H1 (cell line): ENCODE measurements around the gene MYBPC1. TPM values are rescaled to one million over a fixed set of nuclear protein-coding genes. Genes with fewer than 3 reads are reported as not detected.

ENCODE experiments used
- CTCF ChIA-PET: fragments of 300-600 bp; sonication (Branson Sonifier 250); formaldehyde crosslinking; loops from one replicate; lab custom pipeline; 2021; ENCODE audit not compliant: partially characterized antibody; lab: Charles Lee
- POLR2A ChIA-PET: fragments of 300-600 bp; sonication (Branson Sonifier 250); formaldehyde crosslinking; loops from one replicate; lab custom pipeline; 2021; ENCODE audit warnings: inconsistent platforms; ENCODE audit not compliant: partially characterized antibody; lab: Charles Lee
- DNase-seq, 2 experiments: peaks; one replicate each; pipeline versions ENCODE4 v3.0.0 to v3.0.0-alpha.2; 2010 to 2022; ENCODE audit warnings: low spot score in 2 of 2, low read depth in 1 of 2, mixed read lengths in 1 of 2
- FAIRE-seq: peaks from 2 replicates; lab custom pipeline; 2011; peaks lifted over from hg19 to GRCh38; lab: Jason Lieb, UNC
- H2AFZ ChIP-seq: 2 replicates; pipeline ENCODE4 v1.8.1; 2012; ENCODE audit warnings: low read length, inconsistent platforms
- H2AK5ac ChIP-seq: 2 replicates; pipeline ENCODE4 v1.6.1; 2013; ENCODE audit warnings: low read depth, low read length
- H2BK120ac ChIP-seq: replicated peaks from 2 replicates; pipeline ENCODE3; 2013; ENCODE audit warnings: low read depth, low read length, inconsistent platforms
- H2BK12ac ChIP-seq: 2 replicates; pipeline ENCODE4 v1.6.1; 2013; ENCODE audit warnings: low read depth, low read length
- H2BK15ac ChIP-seq: 2 replicates; pipeline ENCODE4 v1.6.1; 2013; ENCODE audit warnings: low read length
- H2BK20ac ChIP-seq: 2 replicates; pipeline ENCODE4 v1.6.1; 2013; ENCODE audit warnings: low read length
- H2BK5ac ChIP-seq: 2 replicates; pipeline ENCODE4 v1.6.1; 2013; ENCODE audit warnings: low read depth, low read length
- H3K14ac ChIP-seq: 2 replicates; pipeline ENCODE4 v1.6.1; 2013; ENCODE audit warnings: inconsistent platforms; ENCODE audit not compliant: insufficient read length
- H3K18ac ChIP-seq: 2 replicates; pipeline ENCODE4 v1.6.1; 2013; ENCODE audit warnings: low read length; ENCODE audit errors: extremely low read depth
- H3K23ac ChIP-seq: 2 replicates; pipeline ENCODE4 v1.6.1; 2013; ENCODE audit warnings: inconsistent platforms; ENCODE audit not compliant: insufficient read length
- H3K23me2 ChIP-seq: 2 replicates; pipeline ENCODE4 v1.6.1; 2013; ENCODE audit warnings: low read depth, low read length
- H3K27ac ChIP-seq: 2 replicates; pipeline ENCODE4 v1.6.1; 2011; ENCODE audit warnings: low read depth, low read length, inconsistent platforms
- H3K27me3 ChIP-seq, 4 experiments: replicated peaks in 1 of 4; 1 replicate in 1 of 4; 2 replicates in 3 of 4; pipeline versions ENCODE4 v1.6.1 to v1.8.1; 2011 to 2013; ENCODE audit warnings: low read length in 3 of 4, mild to moderate bottlenecking in 3 of 4, inconsistent platforms in 2 of 4, mixed read lengths in 2 of 4, moderate library complexity in 1 of 4; ENCODE audit not compliant: control insufficient read depth in 3 of 4, insufficient read depth in 3 of 4; ENCODE audit errors: extremely low read depth in 1 of 4
- H3K36me3 ChIP-seq, 4 experiments: 2 replicates each; pipeline versions ENCODE4 v1.6.1 to v1.8.1; 2011 to 2013; ENCODE audit warnings: mild to moderate bottlenecking in 4 of 4, low read length in 3 of 4, moderate library complexity in 2 of 4, control low read depth in 1 of 4, inconsistent platforms in 1 of 4; ENCODE audit not compliant: insufficient read depth in 4 of 4, control insufficient read depth in 2 of 4
- H3K4ac ChIP-seq: replicated peaks from 2 replicates; pipeline ENCODE3; 2013; ENCODE audit warnings: low read length, low read depth, mixed read lengths, inconsistent platforms; ENCODE audit not compliant: insufficient read length
- H3K4me1 ChIP-seq, 4 experiments: replicated peaks in 1 of 4; 1 replicate in 1 of 4; 2 replicates in 3 of 4; pipeline versions ENCODE4 v1.6.1 to v1.8.1; 2011 to 2013; ENCODE audit warnings: low read length in 3 of 4, inconsistent platforms in 2 of 4, mixed read lengths in 1 of 4; ENCODE audit not compliant: insufficient read depth in 4 of 4, control insufficient read depth in 3 of 4
- H3K4me2 ChIP-seq, 2 experiments: 2 replicates each; pipeline versions ENCODE4 v1.6.1 to v1.8.1; 2011 to 2013; ENCODE audit warnings: low read depth in 2 of 2, low read length in 2 of 2, control low read depth in 1 of 2, inconsistent platforms in 1 of 2, mild to moderate bottlenecking in 1 of 2; ENCODE audit not compliant: insufficient read depth in 1 of 2
- H3K4me3 ChIP-seq, 4 experiments: fragments of 200-600, 300-600 bp in 1 of 4; sonication (generic), shearing (Covaris generic), sonication (Bioruptor Twin) in 1 of 4; 2 replicates each; pipeline versions ENCODE4 v1.5.1 to v1.8.1; 2011 to 2016; ENCODE audit warnings: low read length in 4 of 4, low read depth in 3 of 4, control low read depth in 2 of 4, inconsistent platforms in 2 of 4, mild to moderate bottlenecking in 2 of 4, mixed read lengths in 1 of 4, moderate library complexity in 1 of 4; ENCODE audit not compliant: insufficient read depth in 2 of 4; ENCODE audit errors: extremely low read depth in 1 of 4
- H3K56ac ChIP-seq: replicated peaks from 2 replicates; pipeline ENCODE3; 2013; ENCODE audit warnings: low read depth, mild to moderate bottlenecking, mixed read lengths, low read length, inconsistent platforms; ENCODE audit not compliant: insufficient read length
- H3K79me1 ChIP-seq: 2 replicates; pipeline ENCODE4 v1.6.1; 2013; ENCODE audit warnings: low read depth, low read length, control low read depth
- H3K79me2 ChIP-seq, 2 experiments: 2 replicates each; pipeline versions ENCODE4 v1.6.1 to v1.8.1; 2012 to 2013; ENCODE audit warnings: low read length in 2 of 2, mild to moderate bottlenecking in 2 of 2, inconsistent platforms in 1 of 2; ENCODE audit not compliant: insufficient read depth in 2 of 2, control insufficient read depth in 1 of 2
- H3K9ac ChIP-seq, 4 experiments: replicated peaks in 1 of 4; 1 replicate in 1 of 4; 2 replicates in 3 of 4; pipeline versions ENCODE4 v1.6.1 to v1.8.1; 2011 to 2013; ENCODE audit warnings: low read depth in 3 of 4, low read length in 3 of 4, control low read depth in 2 of 4, mild to moderate bottlenecking in 2 of 4, moderate library complexity in 2 of 4, inconsistent platforms in 1 of 4; ENCODE audit errors: extremely low read depth in 1 of 4
- H3K9me3 ChIP-seq, 2 experiments: 2 replicates each; pipeline versions ENCODE4 v1.6.1 to v1.8.1; 2012 to 2013; ENCODE audit warnings: mild to moderate bottlenecking in 2 of 2, moderate library complexity in 2 of 2, control low read depth in 1 of 2, inconsistent platforms in 1 of 2, low read depth in 1 of 2, low read length in 1 of 2, mixed read lengths in 1 of 2; ENCODE audit not compliant: insufficient read depth in 2 of 2
- H4K20me1 ChIP-seq, 2 experiments: replicated peaks in 1 of 2; 2 replicates each; pipeline versions ENCODE3 to v1.8.1; 2011 to 2013; ENCODE audit warnings: inconsistent platforms in 2 of 2, low read length in 2 of 2, mild to moderate bottlenecking in 1 of 2; ENCODE audit not compliant: insufficient read depth in 2 of 2, control insufficient read depth in 1 of 2
- H4K5ac ChIP-seq: 2 replicates; pipeline ENCODE4 v1.6.1; 2013; ENCODE audit warnings: low read length, low read depth, mixed read lengths, inconsistent platforms; ENCODE audit not compliant: insufficient read length
- H4K8ac ChIP-seq: 2 replicates; pipeline ENCODE4 v1.8.0; 2013; ENCODE audit warnings: mild to moderate bottlenecking, moderate library complexity, low read length, inconsistent platforms; ENCODE audit not compliant: insufficient read depth; ENCODE audit errors: extremely low read depth
- H4K91ac ChIP-seq: replicated peaks from 2 replicates; pipeline ENCODE3; 2013; ENCODE audit warnings: low read length, mixed read lengths, inconsistent platforms; ENCODE audit not compliant: insufficient read length
- EGR1 ChIP-seq: IDR thresholded peaks from 2 replicates; pipeline ENCODE4 v1.6.1; 2011; ENCODE audit warnings: low read depth, low read length, borderline replicate concordance
- GTF2F1 ChIP-seq: IDR thresholded peaks from 2 replicates; pipeline ENCODE4 v1.6.1; 2012; ENCODE audit warnings: low read depth, low read length, improper control_type of control experiment, borderline replicate concordance
- MAFK ChIP-seq: IDR thresholded peaks from 2 replicates; pipeline ENCODE4 v1.6.1; 2012; ENCODE audit warnings: low read depth, mild to moderate bottlenecking, improper control_type of control experiment, low read length
- PHF8 ChIP-seq: fragments of 200-600 bp; sonication (generic); conservative IDR thresholded peaks from 2 replicates; pipeline ENCODE4 v1.7.1; 2012; ENCODE audit warnings: low read depth, mild to moderate bottlenecking, inconsistent platforms, low read length, moderate library complexity
- USF2 ChIP-seq: IDR thresholded peaks from 2 replicates; pipeline ENCODE4 v1.6.1; 2011; ENCODE audit warnings: low read length, improper control_type of control experiment
- polyA plus RNA-seq, 7 experiments: library from polyadenylated mRNA; depleted of rRNA in 3 of 7; stranded (reverse) in 5 of 7; unstranded in 2 of 7; fragments of >200 nt in 5 of 7; fragments of 200-250 nt in 2 of 7; gene quantifications; 1 replicate in 5 of 7; 2 replicates in 1 of 7; 4 replicates in 1 of 7; pipeline versions ENCODE4 v1.2.1 to v1.2.3, GENCODE V29; 2011 to 2013; ENCODE audit warnings: missing spikeins in 2 of 7, mixed read lengths in 2 of 7
- total RNA-seq: library from RNA; stranded (reverse); fragmentation: NEBNext Ultra II Directional; extraction: Animal tissue kit (Norgen Biotek cat#: 25700); gene quantifications from 2 replicates; pipeline ENCODE4 v1.2.1, GENCODE V29; 2021

The MYBPC1 gene
- total and polyA plus RNA-seq, 2 of the 8 experiments (the other 6 are each of a cell fraction or from before 2014, with no cell fraction given): not detected

- H2BK5ac ChIP-seq: no peak overlapping the region
- no peaks in the 10 kb centered on the region for H3K27me3 ChIP-seq
- H3K23me2 ChIP-seq: no peaks in the 10 kb centered on the region
- no peaks in the 10 kb centered on the region for H4K20me1 ChIP-seq
- no peak overlapping the region for H3K4ac ChIP-seq
- no peak overlapping the region for H4K8ac ChIP-seq
- no peak overlapping the region for H3K56ac ChIP-seq
- H3K4me3 ChIP-seq: no peak overlapping the region
- no peak overlapping the region for H3K23ac ChIP-seq
- no peak overlapping the region for H2BK12ac ChIP-seq
- peaks cover 0 to 4% (median 1%) of the 10 kb centered on the region in 4 experiments; a peak in 2 of 7 replicates for H3K4me1 ChIP-seq
- H2BK15ac ChIP-seq: no peak overlapping the region
- H2BK20ac ChIP-seq: no peak overlapping the region
- H3K9ac ChIP-seq: no peak overlapping the region
- POLR2A ChIA-PET: no interaction called here
- no peak overlapping the region for H3K14ac ChIP-seq
- H3K4me2 ChIP-seq: no peak overlapping the region
- TF ChIP-seq EGR1 (no peak), PHF8 (no peak), GTF2F1 (no peak), MAFK (no peak), USF2 (no peak)
- TF ChIP-seq, all 59 proteins: peak for 0
- H3K79me2 ChIP-seq: no peaks in the 10 kb centered on the region
- CTCF ChIA-PET: no interaction called here
- H3K9me3 ChIP-seq: no peaks in the 10 kb centered on the region; a peak in 1 of 4 replicates
- H4K91ac ChIP-seq: no peak overlapping the region
- H2AK5ac ChIP-seq: no peak overlapping the region
- no peak overlapping the region for H2BK120ac ChIP-seq
- no peak overlapping the region for H3K27ac ChIP-seq
- no peak for DNase-seq
- no peak overlapping the region for H4K5ac ChIP-seq
- H3K79me1 ChIP-seq: no peaks in the 10 kb centered on the region
- no peak overlapping the region for H3K18ac ChIP-seq
- FAIRE-seq: no peak
- no peaks in the 10 kb centered on the region for H3K36me3 ChIP-seq
- no peak overlapping the region for H2AFZ ChIP-seq
These were observed 3.0 kb upstream of the MYBPC1 start for GRCh38 chr12:101591781-101592180.
